ENCODE results near the gene NR2E3. TPM values are rescaled to one million over a fixed set of nuclear protein-coding genes. Genes with fewer than 3 reads are reported as not detected.

Gene NR2E3
- total RNA-seq, 4 donors from 2014 or later: 0.21 TPM; not detected in 3

DNA sequence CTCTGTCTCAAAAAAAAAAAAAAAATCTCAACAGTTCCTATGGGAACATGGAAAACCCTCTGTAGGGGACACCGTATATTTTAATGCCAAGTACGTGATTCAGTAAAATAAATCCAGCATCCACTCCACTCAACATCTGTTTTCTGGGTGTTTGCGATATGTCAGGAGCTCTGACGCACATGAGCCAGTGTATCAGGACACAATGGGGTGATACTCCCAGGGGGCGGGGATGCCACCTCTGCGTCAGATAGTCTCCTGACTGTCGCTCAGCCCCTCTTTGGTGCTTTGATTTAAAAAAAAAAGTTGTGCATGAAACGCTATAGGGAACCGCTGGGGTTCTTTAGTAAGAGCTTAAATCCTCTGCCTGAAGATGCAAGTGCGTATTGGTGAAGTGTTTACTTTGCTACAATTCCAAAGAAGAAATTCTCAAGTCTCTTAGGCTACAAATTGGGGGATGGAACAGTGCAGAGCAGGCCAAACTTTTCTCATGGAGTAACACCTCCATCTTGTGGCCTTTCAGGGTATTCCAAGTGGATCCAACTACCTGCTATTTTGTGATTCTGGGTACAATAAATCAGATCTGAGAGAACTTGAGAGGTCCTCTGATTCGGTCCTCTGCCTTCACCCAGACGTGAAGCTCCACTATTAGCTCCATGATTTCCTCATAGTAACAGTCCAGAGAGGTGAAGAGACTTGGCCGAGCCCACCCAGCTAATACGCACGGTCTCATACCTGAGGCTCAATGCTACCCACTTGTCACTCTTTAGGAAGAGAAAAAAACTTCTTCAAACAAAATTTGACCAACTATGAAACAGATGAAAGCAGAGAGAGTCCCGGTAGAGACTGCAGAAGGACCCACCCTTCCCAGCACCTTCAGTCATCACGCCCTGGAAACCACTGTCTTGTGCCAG lies 9.3 kb upstream of the NR2E3 start:
- TF ChIP-seq, protein P1, sequence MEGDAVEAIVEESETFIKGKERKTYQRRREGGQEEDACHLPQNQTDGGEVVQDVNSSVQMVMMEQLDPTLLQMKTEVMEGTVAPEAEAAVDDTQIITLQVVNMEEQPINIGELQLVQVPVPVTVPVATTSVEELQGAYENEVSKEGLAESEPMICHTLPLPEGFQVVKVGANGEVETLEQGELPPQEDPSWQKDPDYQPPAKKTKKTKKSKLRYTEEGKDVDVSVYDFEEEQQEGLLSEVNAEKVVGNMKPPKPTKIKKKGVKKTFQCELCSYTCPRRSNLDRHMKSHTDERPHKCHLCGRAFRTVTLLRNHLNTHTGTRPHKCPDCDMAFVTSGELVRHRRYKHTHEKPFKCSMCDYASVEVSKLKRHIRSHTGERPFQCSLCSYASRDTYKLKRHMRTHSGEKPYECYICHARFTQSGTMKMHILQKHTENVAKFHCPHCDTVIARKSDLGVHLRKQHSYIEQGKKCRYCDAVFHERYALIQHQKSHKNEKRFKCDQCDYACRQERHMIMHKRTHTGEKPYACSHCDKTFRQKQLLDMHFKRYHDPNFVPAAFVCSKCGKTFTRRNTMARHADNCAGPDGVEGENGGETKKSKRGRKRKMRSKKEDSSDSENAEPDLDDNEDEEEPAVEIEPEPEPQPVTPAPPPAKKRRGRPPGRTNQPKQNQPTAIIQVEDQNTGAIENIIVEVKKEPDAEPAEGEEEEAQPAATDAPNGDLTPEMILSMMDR (IDR thresholded peaks at IDR 0.05): peak; percentile 60 to 91 (median 70)
- TF ChIP-seq EP300 (IDR thresholded peaks at IDR 0.05): no peak
- Histone ChIP-seq H3K27me3 (no peaks in the 10 kb centered on the region), H3K36me3 (no peaks in the 10 kb centered on the region), H3K4me1 (peaks cover 0 to 4% (median 0%) of the 10 kb centered on the region in 4 donors), H3K4me3 (no peak overlapping the region), H3K9me3 (no peaks in the 10 kb centered on the region), H3K27ac (no peak overlapping the region)
- WGBS, 2 donors: 58 to 62% methylated on average over 17 of the region's 17 CpGs
- DNase-seq (ENCODE audit: low spot score in 2 of 2): peak in 1 of 2 donors; percentile 79

DNA sequence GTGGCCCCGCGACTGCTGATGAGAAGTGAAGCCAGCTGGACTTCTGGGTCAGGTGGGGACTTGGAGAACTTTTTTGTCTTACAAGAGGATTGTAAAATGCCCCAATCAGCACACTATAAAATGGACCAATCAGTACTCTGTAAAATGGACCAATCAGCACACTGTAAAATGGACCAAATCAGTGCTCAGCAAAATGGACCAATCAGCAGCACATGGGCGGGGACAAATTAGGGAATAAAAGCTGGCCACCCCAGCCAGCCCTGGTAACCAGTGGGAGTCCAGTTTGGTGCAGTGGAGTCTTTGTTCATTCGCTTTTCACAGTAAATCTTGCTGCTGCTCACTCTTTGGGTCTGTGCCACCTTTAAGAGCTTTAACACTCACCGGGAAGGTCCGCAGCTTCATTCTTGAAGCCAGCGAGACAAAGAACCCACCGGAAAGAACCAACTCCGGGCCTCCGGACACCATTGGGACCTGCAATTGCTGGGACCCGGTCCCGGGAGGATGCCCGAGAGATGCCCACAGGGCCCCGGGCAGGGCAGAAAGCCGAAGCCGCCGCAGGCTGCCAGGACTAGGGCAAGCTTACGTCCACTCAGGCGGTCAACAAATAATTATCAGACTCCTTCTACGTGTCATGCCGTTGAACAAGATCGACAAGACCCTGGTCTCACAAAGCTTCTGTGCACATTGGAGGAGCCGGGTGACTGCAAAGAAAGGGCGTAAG lies 8.3 kb upstream of the NR2E3 start:
- DNase-seq (ENCODE audit: low spot score in 2 of 2): no peak
- Histone ChIP-seq H3K4me3 (no peak overlapping the region), H3K9me3 (no peaks in the 10 kb centered on the region), H3K4me1 (peaks cover 0 to 4% (median 0%) of the 10 kb centered on the region in 4 donors), H3K36me3 (no peaks in the 10 kb centered on the region), H3K27me3 (no peaks in the 10 kb centered on the region), H3K27ac (no peak overlapping the region)
- TF ChIP-seq, protein P1 (IDR thresholded peaks at IDR 0.05): no peak
- TF ChIP-seq EP300 (IDR thresholded peaks at IDR 0.05) (no peak), POLR2A (IDR thresholded peaks at IDR 0.05) (no peak)
- WGBS, 2 donors: 94 to 96% methylated on average over 24 of the region's 24 CpGs

DNA sequence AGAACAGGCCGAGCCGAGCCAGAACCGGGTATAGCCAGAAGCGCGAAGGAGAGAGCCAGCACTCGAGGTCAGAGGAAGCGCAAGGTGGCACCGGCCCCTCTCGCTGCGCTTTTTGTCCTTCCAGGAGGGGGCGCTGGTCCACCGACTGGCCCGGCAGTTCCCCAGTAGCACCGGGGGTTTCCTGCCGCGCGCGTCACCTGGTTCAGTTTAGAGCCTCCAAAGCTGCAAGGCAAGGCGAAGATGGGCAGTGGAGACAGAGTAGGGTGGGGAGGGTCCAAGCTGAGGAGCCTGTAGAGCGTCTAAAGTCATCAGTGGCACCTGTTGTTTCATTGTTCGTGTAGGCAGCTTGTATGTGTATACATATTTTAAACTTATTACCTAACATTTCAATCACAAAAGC lies 7.6 kb upstream of the NR2E3 start:
- no peaks in the 10 kb centered on the region for H3K27me3 ChIP-seq
- no peak overlapping the region for H3K4me3 ChIP-seq
- no peaks in the 10 kb centered on the region for H3K36me3 ChIP-seq
- H3K27ac ChIP-seq: no peak overlapping the region
- no peak for DNase-seq (ENCODE audit: low spot score in 2 of 2)
- H3K4me1 ChIP-seq: peaks cover 0 to 4% (median 0%) of the 10 kb centered on the region in 4 donors
- no peaks in the 10 kb centered on the region for H3K9me3 ChIP-seq
- TF ChIP-seq POLR2A (IDR thresholded peaks at IDR 0.05) (no peak), EP300 (IDR thresholded peaks at IDR 0.05) (no peak)
- TF ChIP-seq, protein P1 (IDR thresholded peaks at IDR 0.05): peak in 1 of 5 experiments; percentile 21
- 60 to 68% methylated on average over 21 of the region's 21 CpGs for WGBS, 2 donors

DNA sequence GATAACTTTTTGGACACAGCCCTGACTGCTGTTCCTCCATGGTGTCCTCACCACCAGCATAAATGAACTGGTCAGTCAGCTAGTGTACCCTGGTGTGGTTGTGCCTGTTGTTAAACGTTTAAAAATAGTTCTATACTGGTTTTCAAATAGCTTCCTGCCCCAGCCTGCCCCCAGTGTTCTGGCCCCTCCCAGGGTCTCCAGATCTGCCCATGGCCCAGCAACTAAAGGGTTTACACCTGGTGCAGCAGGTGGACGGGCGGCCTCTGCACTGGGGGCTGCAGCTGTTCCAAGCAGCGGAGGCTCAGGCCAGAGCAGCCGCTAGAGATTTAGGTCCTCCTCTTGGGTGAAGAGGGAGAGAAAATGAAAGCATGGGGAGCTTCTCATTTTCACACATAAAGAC lies 6.1 kb upstream of the NR2E3 start:
- Histone ChIP-seq H3K4me3 (no peak overlapping the region), H3K4me1 (peaks cover 0 to 4% (median 0%) of the 10 kb centered on the region in 4 donors), H3K36me3 (no peaks in the 10 kb centered on the region), H3K27ac (no peak overlapping the region), H3K9me3 (no peaks in the 10 kb centered on the region), H3K27me3 (peaks cover 0 to 3% of the 10 kb centered on the region in 2 donors)
- TF ChIP-seq, protein P1 (IDR thresholded peaks at IDR 0.05): no peak
- no peak for TF ChIP-seq POLR2A (IDR thresholded peaks at IDR 0.05)
- TF ChIP-seq EP300 (IDR thresholded peaks at IDR 0.05): no peak
- WGBS, 2 donors: 56 to 61% methylated on average over 5 of the region's 5 CpGs
- DNase-seq (ENCODE audit: low spot score in 2 of 2): no peak
